Naive thymus-derived CD8-positive, alpha-beta T cell (primary cell): Measurements from ENCODE around the gene SPRED2. TPM values are rescaled to one million over a fixed set of nuclear protein-coding genes. Genes with fewer than 3 reads are reported as not detected.

Source experiments
- ATAC-seq, 2 donors: fragments of 150-1000 bp; cut with Tn5 transposase in 1 of 2; sonication (Bioruptor Pico), chemical (Tn5 transposase) in 1 of 2; 1 replicate in 1 of 2; 2 replicates in 1 of 2; pipeline ENCODE4 v1.10.0; 2021; ENCODE audit warnings: mild to moderate bottlenecking in 2 of 2, moderate library complexity in 2 of 2
- POLR2A ChIA-PET: fragments of 350-600 bp; sonication (Branson Sonifier 250); formaldehyde crosslinking; loops from one replicate; lab custom pipeline; 2021; ENCODE audit warnings: antibody characterized with exemption; lab: Charles Lee
- DNase-seq, 10 donors: peaks; one replicate each; pipeline versions ENCODE4 v3.0.0 to v3.0.0-alpha.2; 2020 to 2022
- H3K27ac Mint-ChIP-seq, 10 donors: one replicate each; pipeline ENCODE4 v1.8.0; 2020 to 2022; ENCODE audit warnings: mild to moderate bottlenecking in 10 of 10, mixed read lengths in 10 of 10, moderate library complexity in 4 of 10, inconsistent platforms in 1 of 10
- H3K27me3 Mint-ChIP-seq, 5 donors: one replicate each; pipeline ENCODE4 v1.8.0; 2021 to 2022; ENCODE audit warnings: mixed read lengths in 5 of 5
- H3K36me3 Mint-ChIP-seq, 3 donors: one replicate each; pipeline ENCODE4 v1.8.0; 2020 to 2022; ENCODE audit warnings: mixed read lengths in 3 of 3, mild to moderate bottlenecking in 2 of 3, inconsistent platforms in 1 of 3
- H3K4me1 Mint-ChIP-seq, 4 donors: one replicate each; pipeline ENCODE4 v1.8.0; 2021 to 2022; ENCODE audit warnings: mixed read lengths in 4 of 4
- H3K4me3 Mint-ChIP-seq, 10 donors: one replicate each; pipeline ENCODE4 v1.8.0; 2020 to 2022; ENCODE audit warnings: mild to moderate bottlenecking in 10 of 10, mixed read lengths in 10 of 10, moderate library complexity in 6 of 10, inconsistent platforms in 1 of 10
- H3K9me3 Mint-ChIP-seq, 9 donors: one replicate each; pipeline ENCODE4 v1.8.0; 2020 to 2022; ENCODE audit warnings: mixed read lengths in 9 of 9, mild to moderate bottlenecking in 3 of 9, inconsistent platforms in 1 of 9, moderate library complexity in 1 of 9
- polyA plus RNA-seq, 3 donors: library from polyadenylated mRNA; unstranded; fragments of 300-500 nt; fragmentation: Illumina TruSeq; gene quantifications; one replicate each; pipeline ENCODE4 v1.2.3, GENCODE V29; 2021
- total RNA-seq, 8 experiments: library from RNA in 2 of 8; stranded (reverse) in 2 of 8; gene quantifications; one replicate each; pipeline ENCODE4 v1.2.3 and lab custom pipeline; 2021 to 2026

The SPRED2 gene
- total and polyA plus RNA-seq, 5 experiments from 2014 or later, result 0.17 to 0.57 (median 0.28) TPM; not detected in 1

GRCh38 chr2:65279756-65280155 is 152.6 kb downstream of the SPRED2 start:
- no peak overlapping the region for H3K27ac Mint-ChIP-seq
- peaks cover 4 to 16% (median 14%) of the 10 kb centered on the region in 4 donors for H3K4me1 Mint-ChIP-seq

GRCh38 chr2:65278531-65278981 is 153.8 kb downstream of the SPRED2 start:
- H3K27ac Mint-ChIP-seq, result peak overlapping the region in 1 of 10 donors; percentile 1
- peak overlapping the region in 4 of 10 donors; percentile 16 to 42 (median 36) for H3K4me3 Mint-ChIP-seq
- no peaks in the 10 kb centered on the region for H3K9me3 Mint-ChIP-seq
- peak in 1 of 2 donors; percentile 23 for ATAC-seq
- no peak for DNase-seq
- peaks cover 0 to 7% (median 0%) of the 10 kb centered on the region in 3 donors for H3K36me3 Mint-ChIP-seq
- peaks cover 0 to 4% (median 0%) of the 10 kb centered on the region in 5 donors for H3K27me3 Mint-ChIP-seq
- POLR2A ChIA-PET, result no interaction called here
- H3K4me1 Mint-ChIP-seq, result peaks cover 4 to 16% (median 14%) of the 10 kb centered on the region in 4 donors

More at GRCh38 chr2:65279756-65280155, 152.6 kb downstream of the SPRED2 start:
- no peak for DNase-seq
- Mint-ChIP-seq H3K4me3 (no peak overlapping the region), H3K9me3 (no peaks in the 10 kb centered on the region), H3K36me3 (peaks cover 0 to 2% (median 0%) of the 10 kb centered on the region in 3 donors), H3K27me3 (peaks cover 0 to 4% (median 0%) of the 10 kb centered on the region in 5 donors)
- POLR2A ChIA-PET, result no interaction called here
- no peak for ATAC-seq

GRCh38 chr2:65277791-65278483 is 154.5 kb downstream of the SPRED2 start:
- POLR2A ChIA-PET, result no interaction called here
- DNase-seq (no peak), ATAC-seq (no peak)
- H3K27ac Mint-ChIP-seq, result no peak overlapping the region
- H3K36me3 Mint-ChIP-seq, result peaks cover 0 to 12% (median 2%) of the 10 kb centered on the region in 3 donors
- peaks cover 4 to 16% (median 14%) of the 10 kb centered on the region in 4 donors for H3K4me1 Mint-ChIP-seq
- peak overlapping the region in 1 of 10 donors; percentile 38 for H3K4me3 Mint-ChIP-seq
- H3K9me3 Mint-ChIP-seq, result no peaks in the 10 kb centered on the region
- peaks cover 0 to 2% (median 0%) of the 10 kb centered on the region in 5 donors for H3K27me3 Mint-ChIP-seq

GRCh38 chr2:65277118-65277517 is 155.3 kb downstream of the SPRED2 start:
- ATAC-seq, result no peak
- POLR2A ChIA-PET, result interaction anchor here (1.2 kb wide), 1 partner anchor 24 kb away, joined by 4 read pairs; no protein-coding TSS in a partner anchor
- H3K27ac Mint-ChIP-seq, result peak overlapping the region in 1 of 10 donors; percentile 12

GRCh38 chr2:65276609-65277008 is 155.8 kb downstream of the SPRED2 start:
- no peaks in the 10 kb centered on the region for H3K27me3 Mint-ChIP-seq
- peak overlapping the region in 1 of 10 donors; percentile 12 for H3K27ac Mint-ChIP-seq
- no peaks in the 10 kb centered on the region for H3K9me3 Mint-ChIP-seq
- no peak for DNase-seq
- ATAC-seq, result no peak
- peaks cover 4 to 16% (median 14%) of the 10 kb centered on the region in 4 donors for H3K4me1 Mint-ChIP-seq
- no peak overlapping the region for H3K4me3 Mint-ChIP-seq
- peaks cover 0 to 26% (median 5%) of the 10 kb centered on the region in 3 donors for H3K36me3 Mint-ChIP-seq
- POLR2A ChIA-PET, result interaction anchor here (1.2 kb wide), 1 partner anchor 25 kb away, joined by 4 read pairs; no protein-coding TSS in a partner anchor

More at GRCh38 chr2:65277118-65277517, 155.3 kb downstream of the SPRED2 start:
- Mint-ChIP-seq H3K4me3 (no peak overlapping the region), H3K9me3 (no peaks in the 10 kb centered on the region), H3K27me3 (peaks cover 0 to under 1% (median 0%) of the 10 kb centered on the region in 5 donors), H3K36me3 (peaks cover 0 to 20% (median 5%) of the 10 kb centered on the region in 3 donors), H3K4me1 (peaks cover 4 to 16% (median 14%) of the 10 kb centered on the region in 4 donors)
- DNase-seq, result no peak

- POLR2A ChIA-PET, result no interaction called here
- Mint-ChIP-seq H3K27ac (peak overlapping the region in 4 of 10 donors; percentile 12 to 66 (median 32)), H3K4me1 (peaks cover 4 to 16% (median 14%) of the 10 kb centered on the region in 4 donors)
These were observed 157.1 kb downstream of the SPRED2 start for GRCh38 chr2:65275141-65275915.

GRCh38 chr2:65273344-65273743 is 159.1 kb downstream of the SPRED2 start:
- Mint-ChIP-seq H3K4me1 (peaks cover 3 to 5% (median 4%) of the 10 kb centered on the region in 4 donors), H3K9me3 (no peaks in the 10 kb centered on the region), H3K36me3 (peaks cover 0 to 48% (median 12%) of the 10 kb centered on the region in 3 donors), H3K27ac (no peak overlapping the region), H3K4me3 (no peak overlapping the region), H3K27me3 (no peaks in the 10 kb centered on the region)
- ATAC-seq (no peak), DNase-seq (no peak)
- POLR2A ChIA-PET, result no interaction called here

More at GRCh38 chr2:65275141-65275915, 157.1 kb downstream of the SPRED2 start:
- H3K36me3 Mint-ChIP-seq, result peaks cover 0 to 33% (median 5%) of the 10 kb centered on the region in 3 donors
- DNase-seq (no peak), ATAC-seq (no peak)
- no peak overlapping the region for H3K4me3 Mint-ChIP-seq
- no peaks in the 10 kb centered on the region for H3K27me3 Mint-ChIP-seq
- no peaks in the 10 kb centered on the region for H3K9me3 Mint-ChIP-seq

- ATAC-seq, result no peak
These were observed 163.4 kb downstream of the SPRED2 start for GRCh38 chr2:65268957-65269356.

GRCh38 chr2:65267008-65267407 is 165.4 kb downstream of the SPRED2 start:
- ATAC-seq, result no peak
- Mint-ChIP-seq H3K27me3 (no peaks in the 10 kb centered on the region), H3K4me3 (no peak overlapping the region), H3K27ac (peak overlapping the region in 7 of 10 donors; percentile 0 to 88 (median 10)), H3K4me1 (peaks cover 2 to 17% (median 9%) of the 10 kb centered on the region in 4 donors), H3K36me3 (peaks cover 0 to 86% (median 19%) of the 10 kb centered on the region in 3 donors), H3K9me3 (no peaks in the 10 kb centered on the region)
- no peak for DNase-seq
- POLR2A ChIA-PET, result interaction anchor here (1.2 kb wide), 1 partner anchor 34 kb away, joined by 4 read pairs; no protein-coding TSS in a partner anchor

More at GRCh38 chr2:65268957-65269356, 163.4 kb downstream of the SPRED2 start:
- peaks cover 0 to 85% (median 23%) of the 10 kb centered on the region in 3 donors for H3K36me3 Mint-ChIP-seq
- no peaks in the 10 kb centered on the region for H3K9me3 Mint-ChIP-seq
- no peak for DNase-seq
- peak overlapping the region in 3 of 10 donors; percentile 6 to 73 (median 59) for H3K27ac Mint-ChIP-seq
- no peak overlapping the region for H3K4me3 Mint-ChIP-seq
- POLR2A ChIA-PET, result no interaction called here
- peaks cover 2 to 17% (median 9%) of the 10 kb centered on the region in 4 donors for H3K4me1 Mint-ChIP-seq
- no peaks in the 10 kb centered on the region for H3K27me3 Mint-ChIP-seq

- Mint-ChIP-seq H3K9me3 (no peaks in the 10 kb centered on the region), H3K4me3 (no peak overlapping the region), H3K36me3 (peaks cover 0 to 90% (median 19%) of the 10 kb centered on the region in 3 donors), H3K4me1 (peaks cover 6 to 23% (median 11%) of the 10 kb centered on the region in 4 donors), H3K27me3 (no peaks in the 10 kb centered on the region), H3K27ac (peak overlapping the region in 2 of 10 donors; percentile 4 to 88)
- ATAC-seq, result no peak
- POLR2A ChIA-PET, result no interaction called here
- DNase-seq, result no peak
These were observed 166.7 kb downstream of the SPRED2 start for GRCh38 chr2:65265671-65266045.

GRCh38 chr2:65264821-65265670 is 167.4 kb downstream of the SPRED2 start:
- peaks cover 6 to 23% (median 11%) of the 10 kb centered on the region in 4 donors for H3K4me1 Mint-ChIP-seq
- H3K4me3 Mint-ChIP-seq, result no peak overlapping the region
- H3K36me3 Mint-ChIP-seq, result peaks cover 0 to 89% (median 19%) of the 10 kb centered on the region in 3 donors
- peak in 4 of 10 donors; percentile 3 to 33 (median 30) for DNase-seq
- peak in 1 of 2 donors; percentile 39 for ATAC-seq
- peak overlapping the region in 4 of 10 donors; percentile 12 to 91 (median 33) for H3K27ac Mint-ChIP-seq
- no peaks in the 10 kb centered on the region for H3K9me3 Mint-ChIP-seq
- no peaks in the 10 kb centered on the region for H3K27me3 Mint-ChIP-seq
- POLR2A ChIA-PET, result no interaction called here
